K562 (cell line): ENCODE data around the gene TNPO3. TPM values are rescaled to one million over a fixed set of nuclear protein-coding genes. Genes with fewer than 3 reads are reported as not detected.

Experiments
- BACH1 ChIP-seq: fragments of 200-800 bp; sonication (Bioruptor generic); IDR thresholded peaks from 2 replicates; pipeline ENCODE4 v1.6.1; 2016; ENCODE audit warnings: missing genetic modification characterization, missing compliant biosample characterization
- ESRRA ChIP-seq: fragments of 450-650 bp; IDR thresholded peaks from 2 replicates; pipeline ENCODE4 v1.6.1; 2014; ENCODE audit warnings: low read depth, mild to moderate bottlenecking, moderate library complexity, borderline replicate concordance
- ESRRB ChIP-seq: fragments of 250-450 bp; sonication (Bioruptor Pico); IDR thresholded peaks from 2 replicates; pipeline ENCODE4 v1.5.0; 2020; ENCODE audit warnings: mild to moderate bottlenecking, moderate library complexity, borderline replicate concordance
- FOXP4 ChIP-seq: sonication (generic); formaldehyde crosslinking; IDR thresholded peaks from 2 replicates; pipeline ENCODE4 v1.8.0; 2022; ENCODE audit warnings: mild to moderate bottlenecking, missing genetic modification reagents, borderline replicate concordance
- GTF2E2 ChIP-seq: fragments of 200-800 bp; sonication (Bioruptor generic); IDR thresholded peaks from 2 replicates; pipeline ENCODE4 v1.6.1; 2016; ENCODE audit warnings: missing genetic modification characterization, missing compliant biosample characterization
- HEY1 ChIP-seq: fragments of 250-450 bp; sonication (Bioruptor Pico); IDR thresholded peaks from 2 replicates; pipeline ENCODE4 v1.5.0; 2020; ENCODE audit warnings: mild to moderate bottlenecking, moderate library complexity, borderline replicate concordance
- HNRNPLL ChIP-seq: fragments of 200-400 bp; formaldehyde crosslinking; IDR thresholded peaks from 2 replicates; pipeline ENCODE4 v1.6.1; 2017; ENCODE audit warnings: low read length, low read depth, mild to moderate bottlenecking; ENCODE audit not compliant: poor library complexity, severe bottlenecking
- HNRNPUL1 ChIP-seq: fragments of 200-400 bp; formaldehyde crosslinking; IDR thresholded peaks from 2 replicates; pipeline ENCODE4 v1.6.1; 2017; ENCODE audit warnings: low read length
- ILK ChIP-seq: fragments of 450-650 bp; IDR thresholded peaks from 2 replicates; pipeline ENCODE4 v1.6.1; 2016; ENCODE audit warnings: missing genetic modification characterization, low read depth, mild to moderate bottlenecking, missing compliant biosample characterization, moderate library complexity, borderline replicate concordance
- NCOA2 ChIP-seq, 2 experiments: fragments of 450-650 bp; IDR thresholded peaks; 2 replicates each; pipeline ENCODE4 v1.6.1; 2018; ENCODE audit warnings: mild to moderate bottlenecking in 2 of 2, moderate library complexity in 1 of 2; ENCODE audit not compliant: partially characterized antibody in 2 of 2
- POLR2AphosphoS2 ChIP-seq: IDR thresholded peaks from 2 replicates; pipeline ENCODE4 v1.6.1; 2012; ENCODE audit warnings: low read length, improper control_type of control experiment
- SMARCE1 ChIP-seq: fragments of 450-650 bp; IDR thresholded peaks from 2 replicates; pipeline ENCODE4 v1.7.1; 2016; ENCODE audit warnings: mild to moderate bottlenecking
- SNIP1 ChIP-seq: fragments of 450-650 bp; IDR thresholded peaks from 2 replicates; pipeline ENCODE4 v1.7.1; 2017; ENCODE audit warnings: low read depth, mild to moderate bottlenecking
- TEAD4 ChIP-seq, 2 experiments: sonication (generic) in 1 of 2; formaldehyde crosslinking in 1 of 2; IDR thresholded peaks; 2 replicates each; pipeline versions ENCODE4 v1.6.1 to v1.8.0; 2012 to 2022; ENCODE audit warnings: borderline replicate concordance in 1 of 2, inconsistent platforms in 1 of 2, low read length in 1 of 2, mild to moderate bottlenecking in 1 of 2, missing genetic modification reagents in 1 of 2
- ZNF140 ChIP-seq: fragments of 250-450 bp; sonication (Bioruptor Pico); IDR thresholded peaks from 2 replicates; pipeline ENCODE4 v1.8.0; 2021; ENCODE audit warnings: moderate library complexity, mild to moderate bottlenecking, inconsistent platforms
- ZNF551 ChIP-seq: fragments of 250-450 bp; sonication (Bioruptor Pico); IDR thresholded peaks from 2 replicates; pipeline ENCODE4 v1.5.0; 2021; ENCODE audit warnings: mild to moderate bottlenecking, moderate library complexity
- polyA plus RNA-seq, 8 experiments: library from polyadenylated mRNA; depleted of rRNA in 4 of 8; stranded (reverse) in 5 of 8; unstranded in 3 of 8; fragments of >200 nt; fragmentation: Nextera tagmentation in 2 of 8; fragmentation: Illumina TruSeq in 1 of 8; extraction: Ambion mirVana in 2 of 8; extraction: Trizol in 1 of 8; gene quantifications; 2 replicates each; pipeline versions ENCODE4 v1.2.1 to v1.2.3, GENCODE V29; 2011 to 2014; ENCODE audit warnings: inconsistent platforms in 1 of 8, missing spikeins in 1 of 8
- total RNA-seq, 7 experiments: library from RNA; depleted of rRNA in 6 of 7; stranded (reverse); fragments of >200 nt in 6 of 7; fragmentation: Illumina TruSeq in 2 of 7; extraction: Trizol in 2 of 7; gene quantifications; 2 replicates each; pipeline versions ENCODE4 v1.2.1 to v1.2.3, GENCODE V29; 2011 to 2021; ENCODE audit warnings: low replicate concordance in 1 of 7
- TF ChIP-seq, protein P1 (sequence below), 2 experiments: IDR thresholded peaks in 1 of 2; conservative IDR thresholded peaks in 1 of 2; 2 replicates each; pipeline ENCODE4 v1.6.1; 2016; ENCODE audit warnings: low read depth in 2 of 2, mild to moderate bottlenecking in 1 of 2, missing compliant biosample characterization in 1 of 2, missing genetic modification characterization in 1 of 2, moderate library complexity in 1 of 2
- TF ChIP-seq, protein P2 (sequence below): IDR thresholded peaks from 2 replicates; pipeline ENCODE4 v1.6.1; 2011; ENCODE audit warnings: borderline replicate concordance, low read depth, mild to moderate bottlenecking, moderate library complexity, low read length; ENCODE audit not compliant: insufficient read depth, poor library complexity, severe bottlenecking

Gene TNPO3
- total and polyA plus RNA-seq, 9 of the 15 experiments (the other 6 are each of a cell fraction or from before 2014, with no cell fraction given) = 35.8 to 125 (median 110) TPM

DNA sequence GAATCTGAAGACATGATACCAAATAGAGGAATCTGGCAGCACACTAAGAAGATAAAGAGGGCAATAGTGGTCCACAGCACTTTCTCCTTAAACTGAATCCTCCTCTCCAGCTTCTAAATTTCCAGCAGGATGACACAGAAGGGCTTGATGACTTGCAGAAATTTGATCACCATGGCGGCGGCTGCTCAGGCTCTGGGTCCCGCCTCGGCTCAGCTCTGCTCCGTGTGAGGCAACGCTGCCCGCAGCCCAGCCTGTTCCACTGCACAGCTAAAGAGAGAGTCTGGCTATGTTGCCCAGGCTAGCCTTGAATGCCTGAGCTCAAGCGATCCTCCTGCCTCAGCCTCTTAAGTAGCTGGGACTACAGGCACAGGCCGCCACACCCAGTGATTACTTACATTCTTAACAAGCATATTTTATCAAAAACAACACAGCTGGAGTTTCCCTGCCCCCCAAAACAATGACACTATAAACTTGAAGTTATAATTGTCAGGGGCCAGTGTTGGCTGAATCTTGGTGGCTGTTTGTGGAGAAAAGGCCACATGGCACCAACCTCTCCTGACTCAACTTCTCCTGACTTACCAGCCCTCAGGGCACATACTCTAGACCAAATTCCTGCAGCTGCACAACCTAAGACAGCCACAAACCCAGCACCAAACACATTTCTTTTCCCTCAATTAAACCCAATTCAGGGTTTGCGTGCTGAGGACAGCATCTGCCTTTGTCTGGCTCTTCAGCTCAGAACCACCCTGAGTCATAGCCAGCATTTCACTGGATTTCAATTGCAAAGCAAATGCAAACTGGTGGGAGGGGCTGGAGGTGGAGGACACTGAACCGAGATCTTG is 11.6 kb upstream of the TNPO3 start (continued):
- peak; percentile 81 for TF ChIP-seq GTF2E2 (tag)
- TF ChIP-seq SNIP1 = no peak
- peak; percentile 19; the same call in 1 of the 2 replicates for TF ChIP-seq ZNF140 (CRISPR knock-in tag)
- TF ChIP-seq TEAD4 (IDR thresholded peaks at IDR 0.05; ENCODE audit: low read length) = peak; percentile 25; the same call in 1 of the 2 replicates
- no peak for TF ChIP-seq TEAD4 (CRISPR knock-in tag; IDR thresholded peaks at IDR 0.05; ENCODE audit: borderline replicate concordance)
- no peak for TF ChIP-seq POLR2AphosphoS2
- no peak for TF ChIP-seq HNRNPLL
- no peak; the same call in 1 of the 2 replicates for TF ChIP-seq ESRRA
- no peak for TF ChIP-seq ESRRB (CRISPR knock-in tag)
- peak; percentile 52 for TF ChIP-seq SMARCE1
- no peak for TF ChIP-seq ZNF551 (CRISPR knock-in tag)
- TF ChIP-seq, protein P1, sequence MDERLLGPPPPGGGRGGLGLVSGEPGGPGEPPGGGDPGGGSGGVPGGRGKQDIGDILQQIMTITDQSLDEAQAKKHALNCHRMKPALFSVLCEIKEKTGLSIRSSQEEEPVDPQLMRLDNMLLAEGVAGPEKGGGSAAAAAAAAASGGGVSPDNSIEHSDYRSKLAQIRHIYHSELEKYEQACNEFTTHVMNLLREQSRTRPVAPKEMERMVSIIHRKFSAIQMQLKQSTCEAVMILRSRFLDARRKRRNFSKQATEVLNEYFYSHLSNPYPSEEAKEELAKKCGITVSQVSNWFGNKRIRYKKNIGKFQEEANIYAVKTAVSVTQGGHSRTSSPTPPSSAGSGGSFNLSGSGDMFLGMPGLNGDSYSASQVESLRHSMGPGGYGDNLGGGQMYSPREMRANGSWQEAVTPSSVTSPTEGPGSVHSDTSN (CRISPR knock-in tag; IDR thresholded peaks at IDR 0.05; ENCODE audit: low read depth) = no peak
- TF ChIP-seq, protein P1 (tag; conservative IDR thresholded peaks at IDR 0.05; ENCODE audit: low read depth) = no peak
- no peak for TF ChIP-seq HNRNPUL1
- no peak for TF ChIP-seq NCOA2 (IDR thresholded peaks at IDR 0.05; ENCODE audit: partially characterized antibody in 2 of 2)
- TF ChIP-seq, protein P2, sequence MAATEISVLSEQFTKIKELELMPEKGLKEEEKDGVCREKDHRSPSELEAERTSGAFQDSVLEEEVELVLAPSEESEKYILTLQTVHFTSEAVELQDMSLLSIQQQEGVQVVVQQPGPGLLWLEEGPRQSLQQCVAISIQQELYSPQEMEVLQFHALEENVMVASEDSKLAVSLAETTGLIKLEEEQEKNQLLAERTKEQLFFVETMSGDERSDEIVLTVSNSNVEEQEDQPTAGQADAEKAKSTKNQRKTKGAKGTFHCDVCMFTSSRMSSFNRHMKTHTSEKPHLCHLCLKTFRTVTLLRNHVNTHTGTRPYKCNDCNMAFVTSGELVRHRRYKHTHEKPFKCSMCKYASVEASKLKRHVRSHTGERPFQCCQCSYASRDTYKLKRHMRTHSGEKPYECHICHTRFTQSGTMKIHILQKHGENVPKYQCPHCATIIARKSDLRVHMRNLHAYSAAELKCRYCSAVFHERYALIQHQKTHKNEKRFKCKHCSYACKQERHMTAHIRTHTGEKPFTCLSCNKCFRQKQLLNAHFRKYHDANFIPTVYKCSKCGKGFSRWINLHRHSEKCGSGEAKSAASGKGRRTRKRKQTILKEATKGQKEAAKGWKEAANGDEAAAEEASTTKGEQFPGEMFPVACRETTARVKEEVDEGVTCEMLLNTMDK = no peak
- TF ChIP-seq HEY1 (CRISPR knock-in tag) = 0 out of 2 replicates have a peak, but pooled peaks have one; percentile 1
- TF ChIP-seq FOXP4 (CRISPR knock-in tag) = 0 out of 2 replicates have a peak, but pooled peaks have one; percentile 43
- peak; percentile 66; the same call in 1 of the 2 replicates for TF ChIP-seq BACH1 (tag)
- TF ChIP-seq ILK (tag) = no peak
